ENCODE results near the gene CELSR3. TPM values are rescaled to one million over a fixed set of nuclear protein-coding genes. Genes with fewer than 3 reads are reported as not detected.

CELSR3 gene
- total and polyA plus RNA-seq, 4 experiments from 2014 or later, result 0.04 to 3.5 (median 2.0) TPM

DNA sequence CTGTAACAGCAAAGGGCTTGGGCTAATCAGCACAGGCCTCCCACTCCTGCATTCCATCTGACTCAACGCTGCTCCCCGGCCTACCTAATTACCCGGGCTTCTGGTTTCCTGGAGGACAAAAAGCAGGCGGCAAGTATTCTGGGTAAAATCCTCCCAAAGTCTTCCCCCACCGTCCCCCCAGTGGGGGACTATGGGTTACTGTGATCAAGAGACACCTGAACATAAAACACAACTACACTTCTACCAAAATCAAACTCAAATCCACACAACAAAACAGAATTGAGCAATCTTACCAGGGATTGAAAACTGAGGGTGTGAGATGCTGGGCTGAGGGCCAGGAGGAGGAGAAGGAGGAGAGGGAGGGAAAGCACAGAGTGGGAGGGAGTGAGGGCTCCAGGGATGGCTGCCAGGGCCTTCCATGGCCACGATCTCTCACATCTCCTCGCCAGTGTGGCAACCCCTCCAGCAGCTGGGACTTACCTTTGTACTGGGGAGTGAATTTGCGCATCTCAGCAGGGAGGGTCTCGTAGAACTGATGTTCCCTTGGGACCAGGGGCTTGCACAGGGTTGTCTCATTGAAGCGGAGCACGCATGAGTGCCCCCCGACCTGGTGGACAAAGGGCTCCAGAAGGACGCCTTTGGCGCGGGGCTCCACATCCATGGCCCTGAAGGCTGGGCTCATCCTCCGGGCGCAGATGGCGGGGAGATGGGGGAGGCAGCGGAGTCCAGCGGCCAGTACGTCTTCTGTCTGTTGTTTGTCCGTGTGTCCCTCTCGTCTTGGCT is 32.1 kb upstream of the CELSR3 start:
- Histone ChIP-seq H3K27me3 (ENCODE audit: insufficient read depth, low read length) (no peaks in the 10 kb centered on the region), H3K27ac (ENCODE audit: low read depth, low read length) (no peak overlapping the region), H3K4me3 (ENCODE audit: low read length in 2 of 2) (no peak overlapping the region), H3K4me1 (ENCODE audit: insufficient read depth, low read length) (peaks cover 7% of the 10 kb centered on the region), H3K9me3 (ENCODE audit: control insufficient read depth in 1 of 2, low read length in 2 of 2) (no peaks in the 10 kb centered on the region), H3K36me3 (ENCODE audit: insufficient read depth, low read length) (peaks cover 57% of the 10 kb centered on the region)
- no peak overlapping the region for H3K27ac Mint-ChIP-seq
- no peak overlapping the region for H3K4me3 Mint-ChIP-seq
- ChIA-PET CTCF (ENCODE audit: partially characterized antibody) (no interaction called here), POLR2A (ENCODE audit: partially characterized antibody) (interaction anchor here (1.1 kb wide), 1 partner anchor 23 kb away, joined by 3 read pairs; the partner anchor contains the start of gene IP6K2)
- peaks cover 9 to 19% (median 14%) of the 10 kb centered on the region in 4 donors for H3K4me1 Mint-ChIP-seq
- H3K36me3 Mint-ChIP-seq, result peaks cover 23 to 60% of the 10 kb centered on the region in 2 donors
- no peak for DNase-seq
- no peaks in the 10 kb centered on the region for H3K9me3 Mint-ChIP-seq
- intact Hi-C loops (cut with micrococcal nuclease), result no loop called here
- no peaks in the 10 kb centered on the region for H3K27me3 Mint-ChIP-seq

DNA sequence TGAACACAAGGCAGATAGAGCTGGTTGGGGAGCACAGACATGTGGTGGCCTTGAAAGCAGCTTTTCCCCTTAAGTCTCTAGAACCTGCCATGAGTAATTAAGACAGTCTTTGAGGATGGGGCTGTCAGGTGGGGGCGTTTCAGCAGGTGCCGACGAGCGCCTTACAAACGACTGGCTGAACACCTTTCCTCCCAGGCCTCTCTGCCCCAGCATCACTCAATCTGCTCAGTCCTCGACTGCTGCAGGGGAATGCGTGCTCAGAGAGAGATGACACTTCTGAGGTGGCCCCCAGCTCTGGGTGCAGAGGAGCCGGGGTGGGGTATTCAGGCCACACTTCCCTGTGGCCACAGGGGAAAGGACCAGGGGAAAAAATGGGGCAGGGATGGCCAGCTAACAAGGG is 31.1 kb upstream of the CELSR3 start:
- peaks cover 7 to 15% (median 9%) of the 10 kb centered on the region in 4 donors for H3K4me1 Mint-ChIP-seq
- Histone ChIP-seq H3K36me3 (ENCODE audit: insufficient read depth, low read length) (peaks cover 59% of the 10 kb centered on the region), H3K27me3 (ENCODE audit: insufficient read depth, low read length) (no peaks in the 10 kb centered on the region), H3K27ac (ENCODE audit: low read depth, low read length) (no peak overlapping the region), H3K4me1 (ENCODE audit: insufficient read depth, low read length) (peaks cover 6% of the 10 kb centered on the region), H3K4me3 (ENCODE audit: low read length in 2 of 2) (no peak overlapping the region), H3K9me3 (ENCODE audit: control insufficient read depth in 1 of 2, low read length in 2 of 2) (no peaks in the 10 kb centered on the region)
- intact Hi-C loops (cut with micrococcal nuclease), result no loop called here
- ChIA-PET POLR2A (ENCODE audit: partially characterized antibody) (no interaction called here), CTCF (ENCODE audit: partially characterized antibody) (no interaction called here)
- no peak for DNase-seq
- no peak overlapping the region for H3K27ac Mint-ChIP-seq
- H3K27me3 Mint-ChIP-seq, result no peaks in the 10 kb centered on the region
- no peaks in the 10 kb centered on the region for H3K9me3 Mint-ChIP-seq
- H3K36me3 Mint-ChIP-seq, result peaks cover 24 to 63% of the 10 kb centered on the region in 2 donors
- no peak overlapping the region for H3K4me3 Mint-ChIP-seq

GRCh38 chr3:48692551-48692950 is 29.9 kb upstream of the CELSR3 start:
- no peaks in the 10 kb centered on the region for H3K27me3 ChIP-seq (ENCODE audit: insufficient read depth, low read length)
- DNase-seq, result no peak
- no peaks in the 10 kb centered on the region for H3K4me1 ChIP-seq (ENCODE audit: insufficient read depth, low read length)
- H3K27ac Mint-ChIP-seq, result peak overlapping the region in 3 of 7 donors; percentile 31 to 77 (median 62)
- no peak overlapping the region for H3K4me3 Mint-ChIP-seq
- ChIA-PET POLR2A (ENCODE audit: partially characterized antibody) (no interaction called here), CTCF (ENCODE audit: partially characterized antibody) (interaction anchor here (0.7 kb wide), 1 partner anchor 13 kb away, joined by 3 read pairs; no protein-coding TSS in a partner anchor)
- no peaks in the 10 kb centered on the region for H3K27me3 Mint-ChIP-seq
- intact Hi-C loops (cut with micrococcal nuclease), result no loop called here
- H3K36me3 Mint-ChIP-seq, result peaks cover 35 to 70% of the 10 kb centered on the region in 2 donors
- no peak overlapping the region for H3K4me3 ChIP-seq (ENCODE audit: low read length in 2 of 2)
- H3K4me1 Mint-ChIP-seq, result peaks cover 5 to 15% (median 6%) of the 10 kb centered on the region in 4 donors
- no peak overlapping the region for H3K27ac ChIP-seq (ENCODE audit: low read depth, low read length)
- H3K9me3 ChIP-seq (ENCODE audit: control insufficient read depth in 1 of 2, low read length in 2 of 2), result no peaks in the 10 kb centered on the region
- no peaks in the 10 kb centered on the region for H3K9me3 Mint-ChIP-seq
- H3K36me3 ChIP-seq (ENCODE audit: insufficient read depth, low read length), result peaks cover 68% of the 10 kb centered on the region

GRCh38 chr3:48690846-48691458 is 28.3 kb upstream of the CELSR3 start:
- Histone ChIP-seq H3K4me3 (ENCODE audit: low read length in 2 of 2) (no peak overlapping the region), H3K36me3 (ENCODE audit: insufficient read depth, low read length) (peaks cover 73% of the 10 kb centered on the region), H3K27me3 (ENCODE audit: insufficient read depth, low read length) (no peaks in the 10 kb centered on the region), H3K4me1 (ENCODE audit: insufficient read depth, low read length) (peaks cover 7% of the 10 kb centered on the region), H3K27ac (ENCODE audit: low read depth, low read length) (no peak overlapping the region), H3K9me3 (ENCODE audit: control insufficient read depth in 1 of 2, low read length in 2 of 2) (no peaks in the 10 kb centered on the region)
- peaks cover 4 to 18% (median 7%) of the 10 kb centered on the region in 4 donors for H3K4me1 Mint-ChIP-seq
- no peak overlapping the region for H3K4me3 Mint-ChIP-seq
- H3K9me3 Mint-ChIP-seq, result no peaks in the 10 kb centered on the region
- intact Hi-C loops (cut with micrococcal nuclease), result no loop called here
- DNase-seq, result no peak
- H3K27ac Mint-ChIP-seq, result peak overlapping the region in 3 of 7 donors; percentile 14 to 79 (median 22)
- peaks cover 36 to 70% of the 10 kb centered on the region in 2 donors for H3K36me3 Mint-ChIP-seq
- ChIA-PET POLR2A (ENCODE audit: partially characterized antibody) (no interaction called here), CTCF (ENCODE audit: partially characterized antibody) (interaction anchor here (2.2 kb wide), 1 partner anchor 49 kb away, joined by 5 read pairs; no protein-coding TSS in a partner anchor)
- H3K27me3 Mint-ChIP-seq, result no peaks in the 10 kb centered on the region

GRCh38 chr3:48689384-48689783 is 26.7 kb upstream of the CELSR3 start:
- H3K4me3 ChIP-seq (ENCODE audit: low read length in 2 of 2), result no peak overlapping the region
- peaks cover 62% of the 10 kb centered on the region for H3K36me3 ChIP-seq (ENCODE audit: insufficient read depth, low read length)
- no peak for DNase-seq
- H3K4me3 Mint-ChIP-seq, result no peak overlapping the region
- no peaks in the 10 kb centered on the region for H3K9me3 Mint-ChIP-seq
- peaks cover 11 to 27% (median 16%) of the 10 kb centered on the region in 4 donors for H3K4me1 Mint-ChIP-seq
- no peak overlapping the region for H3K27ac ChIP-seq (ENCODE audit: low read depth, low read length)
- ChIA-PET POLR2A (ENCODE audit: partially characterized antibody) (no interaction called here), CTCF (ENCODE audit: partially characterized antibody) (interaction anchor here (2.0 to 2.2 kb wide), 2 partner anchors 17 to 50 kb away, joined by 5 to 6 read pairs; no protein-coding TSS in a partner anchor)
- no peaks in the 10 kb centered on the region for H3K27me3 ChIP-seq (ENCODE audit: insufficient read depth, low read length)
- peaks cover 31 to 64% of the 10 kb centered on the region in 2 donors for H3K36me3 Mint-ChIP-seq
- H3K4me1 ChIP-seq (ENCODE audit: insufficient read depth, low read length), result peaks cover 16% of the 10 kb centered on the region
- no peaks in the 10 kb centered on the region for H3K27me3 Mint-ChIP-seq
- H3K9me3 ChIP-seq (ENCODE audit: control insufficient read depth in 1 of 2, low read length in 2 of 2), result no peaks in the 10 kb centered on the region
- H3K27ac Mint-ChIP-seq, result no peak overlapping the region
- intact Hi-C loops (cut with micrococcal nuclease), result loop anchor here (5.0 to 10.0 kb wide), 3 partner anchors 225 to 723 kb away; partner anchors contain the start of genes ARIH2, RHOA, TCTA and WDR6

GRCh38 chr3:48688737-48689075 is 26.0 kb upstream of the CELSR3 start:
- intact Hi-C loops (cut with micrococcal nuclease), result loop anchor here (5.0 to 10.0 kb wide), 3 partner anchors 226 to 724 kb away; partner anchors contain the start of genes ARIH2, RHOA, TCTA and WDR6

More at GRCh38 chr3:48688737-48689075, 26.0 kb upstream of the CELSR3 start:
- CTCF ChIA-PET (ENCODE audit: partially characterized antibody), result interaction anchor here (1.0 to 2.0 kb wide), 4 partner anchors 9 to 51 kb away, joined by 3 to 6 read pairs (median 4); no protein-coding TSS in a partner anchor
- Mint-ChIP-seq H3K4me3 (no peak overlapping the region), H3K4me1 (peaks cover 15 to 34% (median 21%) of the 10 kb centered on the region in 4 donors), H3K27ac (peak overlapping the region in 3 of 7 donors; percentile 51 to 73 (median 63)), H3K36me3 (peaks cover 31 to 61% of the 10 kb centered on the region in 2 donors), H3K9me3 (no peaks in the 10 kb centered on the region), H3K27me3 (no peaks in the 10 kb centered on the region)
- no peak overlapping the region for H3K27ac ChIP-seq (ENCODE audit: low read depth, low read length)
- no peak overlapping the region for H3K4me3 ChIP-seq (ENCODE audit: low read length in 2 of 2)
- H3K4me1 ChIP-seq (ENCODE audit: insufficient read depth, low read length), result peaks cover 22% of the 10 kb centered on the region
- POLR2A ChIA-PET (ENCODE audit: partially characterized antibody), result no interaction called here
- H3K27me3 ChIP-seq (ENCODE audit: insufficient read depth, low read length), result no peaks in the 10 kb centered on the region
- DNase-seq, result no peak
- no peaks in the 10 kb centered on the region for H3K9me3 ChIP-seq (ENCODE audit: control insufficient read depth in 1 of 2, low read length in 2 of 2)
- peaks cover 56% of the 10 kb centered on the region for H3K36me3 ChIP-seq (ENCODE audit: insufficient read depth, low read length)

Data from CD4-positive, alpha-beta memory T cell (primary cell).